Subcutaneous adipose tissue (tissue), 4 donors: ENCODE results near the gene CCDC9. TPM values are rescaled to one million over a fixed set of nuclear protein-coding genes. Genes with fewer than 3 reads are reported as not detected.

Experiments used
- total RNA-seq, 4 donors: library from RNA; depleted of rRNA; stranded (reverse); fragments of >200 nt; gene quantifications; one replicate each; pipeline ENCODE4 v1.1.0, GENCODE V29; 2016
- TF ChIP-seq, protein P1 (sequence below): fragments of 450-650 bp; IDR thresholded peaks from one replicate; pipeline ENCODE4 v1.5.1; 2016; ENCODE audit warnings: low read depth, mild to moderate bottlenecking, control low read depth, antibody characterized with exemption, moderate library complexity

Gene CCDC9
- total RNA-seq, 4 donors from 2014 or later = 6.4 to 23.2 (median 11.4) TPM

DNA sequence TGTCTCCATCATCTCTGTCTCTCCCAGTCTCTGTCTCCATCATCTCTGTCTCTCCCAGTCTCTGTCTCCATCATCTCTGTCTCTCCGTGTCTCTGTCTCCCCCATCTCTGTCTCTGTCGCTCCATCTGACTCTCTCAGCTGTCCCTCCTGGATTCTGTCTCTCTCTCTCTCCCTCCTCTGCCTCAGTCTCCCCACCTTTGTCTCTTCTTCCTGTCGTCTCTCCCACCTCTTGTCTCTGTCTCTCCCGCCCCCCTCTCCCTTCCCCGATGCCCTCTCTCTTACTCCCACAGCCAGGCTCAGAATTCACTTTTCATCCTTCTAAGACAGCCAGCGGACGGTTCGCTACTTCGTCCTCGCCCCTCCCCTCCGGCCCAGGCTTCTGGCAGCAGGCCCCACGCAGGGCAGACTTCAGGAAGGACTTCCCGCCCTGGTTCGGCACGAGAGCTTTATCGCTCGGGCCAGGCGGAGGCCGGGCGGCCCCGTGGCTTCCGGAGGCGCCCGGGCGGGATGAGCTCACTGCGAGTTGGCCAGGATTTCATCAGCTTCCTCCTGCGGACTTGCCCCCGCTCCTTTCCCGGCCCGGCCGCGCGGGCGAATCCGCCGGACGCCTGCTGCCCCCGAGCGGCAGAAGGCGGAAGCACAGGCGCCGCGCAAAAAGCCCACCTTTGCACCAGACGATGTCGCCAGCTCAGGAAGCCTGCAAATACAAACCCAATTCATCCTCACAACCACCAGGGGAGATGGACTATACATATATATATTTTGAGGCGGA, 12.4 kb upstream of the CCDC9 start:
- TF ChIP-seq, protein P1, sequence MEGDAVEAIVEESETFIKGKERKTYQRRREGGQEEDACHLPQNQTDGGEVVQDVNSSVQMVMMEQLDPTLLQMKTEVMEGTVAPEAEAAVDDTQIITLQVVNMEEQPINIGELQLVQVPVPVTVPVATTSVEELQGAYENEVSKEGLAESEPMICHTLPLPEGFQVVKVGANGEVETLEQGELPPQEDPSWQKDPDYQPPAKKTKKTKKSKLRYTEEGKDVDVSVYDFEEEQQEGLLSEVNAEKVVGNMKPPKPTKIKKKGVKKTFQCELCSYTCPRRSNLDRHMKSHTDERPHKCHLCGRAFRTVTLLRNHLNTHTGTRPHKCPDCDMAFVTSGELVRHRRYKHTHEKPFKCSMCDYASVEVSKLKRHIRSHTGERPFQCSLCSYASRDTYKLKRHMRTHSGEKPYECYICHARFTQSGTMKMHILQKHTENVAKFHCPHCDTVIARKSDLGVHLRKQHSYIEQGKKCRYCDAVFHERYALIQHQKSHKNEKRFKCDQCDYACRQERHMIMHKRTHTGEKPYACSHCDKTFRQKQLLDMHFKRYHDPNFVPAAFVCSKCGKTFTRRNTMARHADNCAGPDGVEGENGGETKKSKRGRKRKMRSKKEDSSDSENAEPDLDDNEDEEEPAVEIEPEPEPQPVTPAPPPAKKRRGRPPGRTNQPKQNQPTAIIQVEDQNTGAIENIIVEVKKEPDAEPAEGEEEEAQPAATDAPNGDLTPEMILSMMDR = no peak

DNA sequence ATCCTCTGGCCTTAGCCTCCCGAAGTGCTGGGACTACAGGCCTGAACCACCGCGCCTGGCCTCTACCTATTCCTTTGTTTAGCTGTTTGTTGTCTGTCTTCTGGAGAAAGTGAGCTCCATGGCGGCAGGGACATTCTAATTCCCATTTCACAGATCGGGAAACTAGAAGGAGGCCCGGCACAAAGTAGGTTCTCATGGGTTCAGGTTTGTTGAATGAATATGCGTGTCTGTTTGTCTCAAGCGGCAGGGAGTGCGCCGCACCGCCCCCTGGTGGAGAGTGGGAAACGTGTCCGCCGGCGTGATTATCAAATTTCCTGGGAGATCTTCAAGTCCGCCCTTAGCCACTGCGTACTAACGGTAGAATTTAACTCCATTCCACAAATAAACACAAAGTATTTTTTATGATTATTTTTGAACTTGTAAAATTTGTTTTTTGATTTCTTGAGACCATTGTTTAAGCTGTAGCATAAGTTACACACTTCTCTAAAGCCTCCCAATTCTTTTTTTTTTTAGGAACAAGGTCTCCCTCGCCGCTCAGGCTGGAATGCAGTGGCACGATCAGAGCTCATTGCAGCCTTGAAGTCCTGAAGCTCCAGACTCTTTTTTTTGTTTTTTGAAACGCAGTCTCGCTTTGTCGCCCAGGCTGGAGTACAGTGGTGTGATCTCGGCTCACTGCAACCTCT, 8.9 kb upstream of the CCDC9 start:
- TF ChIP-seq, protein P1 = no peak

DNA sequence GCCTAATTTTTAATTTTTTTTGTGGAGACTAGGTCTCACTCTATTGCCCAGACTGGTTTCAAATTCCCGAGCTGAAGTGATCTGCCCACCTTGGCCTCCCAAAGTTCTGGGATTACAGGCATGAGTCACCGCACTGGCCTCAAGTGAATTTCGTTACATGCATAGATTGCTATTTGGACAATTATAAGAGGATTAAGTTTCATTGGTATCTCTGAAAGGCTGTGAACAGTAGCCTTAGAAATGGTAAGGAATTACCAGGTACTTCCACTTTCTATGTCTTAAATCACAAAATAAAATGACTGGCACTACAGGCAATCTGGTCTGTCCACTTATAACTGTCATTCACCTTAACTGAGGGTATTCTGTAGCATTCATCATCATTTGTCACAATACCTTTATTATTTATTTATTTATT, 2.9 kb upstream of the CCDC9 start:
- TF ChIP-seq, protein P1 = no peak

DNA sequence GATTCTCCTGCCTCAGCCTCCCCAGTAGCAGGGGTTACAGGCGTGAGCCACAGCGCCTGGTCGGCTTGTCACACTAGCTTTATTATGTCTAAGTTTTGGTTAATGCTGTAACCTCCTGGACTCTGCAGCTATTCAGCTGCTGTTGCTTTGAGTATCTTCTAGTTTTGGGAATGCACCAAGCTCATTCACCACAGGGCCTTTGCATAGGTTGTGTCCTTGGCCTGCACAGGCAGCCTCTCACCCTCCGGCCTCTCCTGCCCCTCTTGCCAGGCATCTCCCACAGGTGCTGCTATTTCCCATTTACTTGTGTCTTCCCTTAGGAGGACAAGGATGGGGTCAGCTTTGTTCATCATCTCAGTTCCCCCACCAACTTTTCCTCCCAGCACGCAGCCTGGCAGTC, 2.4 kb upstream of the CCDC9 start:
- TF ChIP-seq, protein P1 = no peak

DNA sequence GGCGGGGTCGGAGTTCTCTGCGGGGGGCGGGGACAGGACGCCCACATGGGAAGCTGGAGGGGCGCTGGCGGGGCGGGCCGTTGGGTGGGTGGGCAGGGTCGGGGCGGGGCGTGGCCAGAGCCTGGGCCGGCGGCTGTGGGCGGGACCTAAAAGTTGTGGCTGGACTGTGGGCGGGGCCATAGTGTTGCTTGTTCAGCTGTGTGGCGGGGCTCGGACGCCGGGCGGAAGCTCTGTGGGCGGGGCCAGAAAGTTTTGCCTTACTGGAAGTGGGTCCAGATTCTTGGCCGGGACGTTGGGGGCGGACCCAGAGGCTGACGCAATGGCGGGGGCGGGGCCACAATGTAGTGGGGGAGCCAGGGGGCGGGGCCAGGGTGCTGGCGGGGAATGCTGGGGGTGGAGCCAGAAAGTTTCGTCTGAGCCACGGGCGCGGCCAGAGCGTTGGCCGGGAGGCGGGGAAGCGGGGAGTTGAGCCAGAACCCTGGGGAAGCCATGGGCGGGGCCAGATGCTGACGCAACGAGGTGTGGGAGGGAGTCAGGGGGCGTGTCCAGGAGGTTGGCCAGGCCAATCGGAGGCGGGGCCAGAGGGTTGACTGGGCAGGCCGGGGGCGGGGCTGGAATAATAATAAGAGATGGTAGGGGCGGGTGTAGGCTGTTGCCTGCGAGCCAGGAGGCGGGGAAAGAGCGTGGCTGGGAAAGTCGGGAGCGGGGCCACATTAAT, 527 bp downstream of the CCDC9 start:
- TF ChIP-seq, protein P1 = no peak

DNA sequence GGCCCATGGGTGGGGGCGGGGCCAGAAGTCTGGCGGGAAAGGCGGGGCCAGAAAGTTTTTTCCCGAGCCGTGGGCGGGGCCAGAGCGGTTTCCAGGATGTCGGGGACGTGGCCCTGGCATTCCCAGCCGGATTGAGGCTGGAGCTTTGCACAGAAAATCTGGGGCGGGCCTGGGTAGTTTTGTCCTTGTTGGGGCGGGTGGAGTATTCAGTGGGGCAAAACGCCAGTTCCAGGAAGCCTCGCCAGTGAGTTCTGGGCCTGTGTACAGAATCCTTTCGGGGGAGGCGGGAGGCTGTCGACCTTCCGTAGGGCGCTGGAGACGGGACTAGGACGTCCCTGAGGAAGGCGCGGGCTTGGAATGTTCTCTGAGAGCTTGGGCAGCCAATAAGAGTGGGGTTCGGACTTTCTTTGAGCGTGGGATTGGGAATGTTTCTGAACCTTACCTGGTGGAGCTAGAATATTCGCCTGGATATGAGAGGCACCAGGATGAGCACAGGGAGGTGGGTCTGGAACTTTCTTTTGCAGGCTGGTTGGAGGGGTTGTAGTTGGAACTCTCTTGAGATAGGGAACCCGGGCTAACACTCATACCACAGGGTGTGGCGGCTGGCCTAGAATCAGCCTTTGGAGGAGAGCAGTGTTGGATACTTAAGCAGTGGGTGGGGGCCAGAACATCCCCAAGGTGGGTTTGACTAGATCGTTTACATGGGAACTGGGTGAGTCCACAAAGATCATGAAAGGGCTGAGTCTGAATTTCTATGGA, 1.3 kb downstream of the CCDC9 start:
- TF ChIP-seq, protein P1 = no peak

DNA sequence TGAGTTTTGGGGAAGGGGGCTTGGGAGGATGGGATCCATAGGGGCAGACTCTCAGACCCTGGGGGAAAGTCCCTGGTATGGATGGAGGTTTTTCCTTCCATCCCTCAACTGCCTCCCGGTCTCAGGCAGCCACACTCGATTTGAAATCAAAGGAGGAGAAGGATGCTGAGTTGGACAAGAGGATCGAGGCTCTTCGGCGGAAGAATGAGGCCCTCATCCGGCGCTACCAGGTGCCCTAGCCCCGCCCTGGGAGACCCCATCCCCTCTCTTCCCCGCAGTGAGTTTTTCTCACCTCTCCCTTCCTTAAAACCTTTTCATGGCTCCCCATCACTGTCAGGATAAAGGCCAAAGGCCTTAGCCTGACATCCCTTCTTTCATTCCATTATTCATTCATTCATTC, 2.1 kb downstream of the CCDC9 start:
- TF ChIP-seq, protein P1 = no peak
